ENCODE results near the gene ZFYVE28.
"Not testable (repeated sequence)": the region's sequence is repeated elsewhere in the genome, so short reads cannot be mapped to it uniquely, and the experiment has no call there.

Gene ZFYVE28

DNA sequence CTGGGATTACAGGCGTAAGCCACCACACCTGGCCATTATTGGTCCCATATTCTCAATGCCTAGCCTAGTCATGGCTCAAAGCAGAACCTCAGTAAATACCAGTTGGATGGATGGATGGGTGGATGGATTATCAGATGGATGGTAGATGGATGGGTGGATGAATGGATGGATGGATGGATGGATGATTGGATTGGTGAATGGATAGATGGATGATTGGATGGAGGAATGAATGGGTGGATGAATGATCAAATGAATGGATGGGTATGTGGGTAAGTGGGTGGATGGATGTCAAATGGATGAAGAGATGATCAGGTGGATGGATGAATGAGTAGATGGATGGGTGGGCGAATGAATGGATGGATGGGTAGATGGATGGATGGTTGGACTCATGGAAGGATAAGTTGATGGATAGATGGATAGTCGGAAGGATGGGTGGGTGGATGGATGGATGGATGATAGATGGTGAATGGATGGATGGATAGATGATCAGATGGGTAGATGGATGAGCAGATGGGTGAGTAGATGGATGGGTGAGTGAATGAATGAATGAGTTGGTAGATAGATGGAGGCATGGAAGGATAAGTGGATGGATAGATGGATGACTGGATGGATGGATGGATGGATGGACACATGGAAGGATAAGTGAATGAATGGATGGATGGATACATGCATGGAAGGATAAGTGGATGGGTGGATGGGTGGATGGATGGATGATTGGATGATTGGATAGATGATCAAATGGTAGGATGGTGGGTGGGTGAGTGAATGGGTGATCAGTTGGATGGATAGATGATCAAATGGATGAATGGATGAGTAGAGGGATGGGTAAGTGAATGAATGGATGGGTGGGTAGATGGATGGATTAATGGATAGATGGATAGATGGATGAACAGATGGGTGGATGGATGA lies 28.5 kb upstream of the ZFYVE28 start:
- no peak for DNase-seq (ENCODE audit: low read depth, low spot score)

DNA sequence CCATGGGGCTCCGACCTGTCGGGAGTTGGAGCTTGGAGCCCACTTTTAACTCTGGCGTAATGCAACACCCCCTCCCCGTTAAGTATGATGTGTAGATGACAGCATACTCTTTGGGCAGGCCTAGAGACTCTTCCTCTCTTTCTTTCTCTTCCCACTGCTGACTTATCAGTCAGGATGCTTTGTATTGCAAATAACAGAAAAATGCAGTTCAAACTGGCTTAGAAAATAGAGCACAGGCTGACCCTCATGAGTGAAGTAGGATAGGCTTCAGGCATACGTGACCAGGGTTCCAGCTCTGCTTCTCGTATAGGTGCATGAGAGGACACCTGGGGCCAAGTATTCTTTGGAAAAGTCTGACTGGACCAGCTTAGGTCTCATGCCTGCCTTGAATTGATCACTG lies 27.1 kb upstream of the ZFYVE28 start:
- no peak for DNase-seq (ENCODE audit: low read depth, low spot score)

DNA sequence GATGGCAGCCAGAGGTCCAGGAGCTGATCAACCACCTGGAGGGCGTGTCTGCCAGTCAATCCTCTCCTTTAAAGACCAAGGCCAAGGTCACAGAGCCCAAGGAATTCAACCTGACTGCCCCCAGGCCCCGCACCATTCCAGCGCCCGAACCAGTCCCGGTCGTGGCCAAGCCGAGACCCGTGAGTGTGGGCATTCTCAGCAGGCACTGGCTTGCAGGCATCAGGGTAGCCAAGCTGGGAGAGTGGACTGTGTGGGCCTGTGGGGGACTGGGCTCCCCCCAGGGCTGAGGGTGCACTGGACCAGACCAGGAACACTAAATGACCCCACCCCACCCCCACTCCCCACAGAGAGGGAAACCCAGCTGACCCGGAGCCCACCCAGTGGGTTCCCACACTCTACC lies 26.7 kb upstream of the ZFYVE28 start:
- DNase-seq (ENCODE audit: low read depth, low spot score), result no peak

DNA sequence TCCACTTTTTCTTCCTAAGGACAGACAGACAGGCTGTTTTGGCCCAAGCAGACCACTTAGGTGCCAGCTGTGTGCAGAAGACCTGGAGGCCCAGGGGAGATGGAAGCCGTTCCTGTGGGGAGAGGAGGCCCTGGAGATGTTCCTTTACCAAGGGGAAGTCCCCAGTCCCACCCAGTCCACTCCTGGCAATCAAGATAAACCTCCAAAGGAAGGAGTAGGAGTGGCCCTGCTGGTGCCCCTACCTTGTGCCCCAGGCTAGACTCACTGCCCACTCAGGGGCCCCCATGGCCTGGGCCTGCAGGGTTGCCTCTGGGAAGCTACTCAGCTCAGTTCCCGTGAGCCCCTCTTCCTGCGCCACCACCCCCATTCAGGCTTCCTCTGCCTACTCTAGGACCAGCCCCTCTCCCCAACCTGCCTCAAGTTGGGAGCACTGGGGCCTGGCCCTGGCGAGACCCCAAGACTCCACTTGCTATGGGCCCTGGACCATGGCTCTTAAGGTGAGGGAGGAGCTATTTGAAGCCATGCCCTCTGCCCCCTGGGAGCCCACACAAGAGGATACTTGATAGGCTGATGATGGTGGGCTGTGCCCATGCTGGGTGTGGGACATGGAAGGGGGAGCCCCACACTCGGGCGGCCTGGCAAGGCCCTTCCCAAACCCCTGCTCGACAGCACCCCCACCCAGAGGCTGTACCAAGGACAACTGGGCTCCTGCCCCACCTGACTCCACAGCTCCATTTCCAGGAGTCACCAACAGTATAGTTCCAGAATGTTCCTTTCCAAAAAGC lies 25.7 kb upstream of the ZFYVE28 start:
- no peak for DNase-seq (ENCODE audit: low read depth, low spot score)

DNA sequence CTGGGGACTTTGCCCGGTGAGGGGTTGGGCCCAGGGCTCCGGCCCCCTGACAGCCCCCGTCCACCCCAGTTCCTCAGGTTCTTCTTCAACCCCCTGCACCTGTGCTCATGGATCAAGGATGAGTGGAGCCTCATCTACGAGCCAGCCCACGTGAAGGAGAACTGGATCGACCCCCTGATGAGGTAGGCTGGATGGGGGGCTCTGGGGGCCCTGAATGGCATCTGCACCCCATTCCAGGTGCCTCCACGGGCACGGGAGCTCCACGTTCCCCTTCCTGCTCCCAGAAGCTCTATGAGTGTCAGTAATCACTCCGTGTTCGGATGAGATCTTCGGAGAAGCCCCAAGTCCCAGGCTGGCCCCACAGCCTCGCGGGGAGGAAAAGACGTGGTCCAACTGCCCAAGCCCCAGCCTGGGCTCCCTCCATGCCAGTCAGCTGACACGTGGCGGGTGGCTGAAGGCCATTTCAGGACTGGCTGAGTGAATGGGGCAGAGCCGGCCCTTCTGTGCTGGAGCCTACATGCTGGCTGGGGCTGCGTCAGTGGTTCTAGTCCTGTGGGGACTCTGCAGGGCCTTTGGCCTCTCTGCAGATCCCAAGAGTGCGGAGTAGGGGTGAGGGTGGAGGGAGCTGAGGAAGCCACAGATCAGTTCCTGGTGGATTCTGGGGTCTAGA lies 24.8 kb upstream of the ZFYVE28 start:
- DNase-seq (ENCODE audit: low read depth, low spot score), result no peak

DNA sequence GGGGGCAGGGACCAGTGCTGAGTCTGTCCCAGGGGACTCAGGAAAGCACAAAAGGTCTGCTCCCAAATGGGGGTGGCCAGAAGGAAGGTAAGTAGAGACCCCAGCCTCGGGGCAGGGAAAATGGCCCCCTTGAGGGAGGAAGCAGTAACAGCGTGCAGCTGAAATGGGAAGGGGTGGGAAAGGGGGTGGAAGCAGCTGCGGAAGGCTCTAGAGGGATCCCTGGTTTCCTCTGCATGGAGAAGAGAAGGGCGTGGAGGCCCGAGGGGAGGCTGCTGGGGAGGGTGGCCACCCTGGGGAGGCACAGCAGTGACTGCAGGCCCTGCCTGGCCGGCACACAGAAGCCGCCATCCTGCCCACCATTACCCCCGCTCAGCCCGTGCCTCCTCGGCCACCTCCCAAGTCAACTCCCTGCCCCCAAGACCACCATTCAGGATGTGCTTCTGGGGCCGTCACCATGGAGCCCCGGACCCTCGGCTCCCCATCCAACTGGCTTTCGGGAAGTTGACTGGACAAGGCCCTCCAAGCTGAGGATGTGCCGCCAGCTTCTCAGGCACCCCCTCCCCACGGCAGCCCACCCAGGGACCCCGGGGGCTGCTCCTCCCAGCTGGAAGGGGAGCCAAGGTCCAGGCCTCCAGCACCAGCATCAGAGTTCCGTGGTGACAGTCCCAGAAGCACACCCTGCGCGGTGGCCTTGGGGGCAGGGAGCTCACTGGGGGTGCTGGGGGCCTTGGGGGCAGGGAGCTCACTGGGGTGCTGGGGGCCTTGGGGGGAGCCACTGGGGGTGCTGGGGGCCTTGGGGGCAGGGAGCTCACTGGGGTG lies 23.9 kb upstream of the ZFYVE28 start:
- DNase-seq (ENCODE audit: low read depth, low spot score), result no peak

DNA sequence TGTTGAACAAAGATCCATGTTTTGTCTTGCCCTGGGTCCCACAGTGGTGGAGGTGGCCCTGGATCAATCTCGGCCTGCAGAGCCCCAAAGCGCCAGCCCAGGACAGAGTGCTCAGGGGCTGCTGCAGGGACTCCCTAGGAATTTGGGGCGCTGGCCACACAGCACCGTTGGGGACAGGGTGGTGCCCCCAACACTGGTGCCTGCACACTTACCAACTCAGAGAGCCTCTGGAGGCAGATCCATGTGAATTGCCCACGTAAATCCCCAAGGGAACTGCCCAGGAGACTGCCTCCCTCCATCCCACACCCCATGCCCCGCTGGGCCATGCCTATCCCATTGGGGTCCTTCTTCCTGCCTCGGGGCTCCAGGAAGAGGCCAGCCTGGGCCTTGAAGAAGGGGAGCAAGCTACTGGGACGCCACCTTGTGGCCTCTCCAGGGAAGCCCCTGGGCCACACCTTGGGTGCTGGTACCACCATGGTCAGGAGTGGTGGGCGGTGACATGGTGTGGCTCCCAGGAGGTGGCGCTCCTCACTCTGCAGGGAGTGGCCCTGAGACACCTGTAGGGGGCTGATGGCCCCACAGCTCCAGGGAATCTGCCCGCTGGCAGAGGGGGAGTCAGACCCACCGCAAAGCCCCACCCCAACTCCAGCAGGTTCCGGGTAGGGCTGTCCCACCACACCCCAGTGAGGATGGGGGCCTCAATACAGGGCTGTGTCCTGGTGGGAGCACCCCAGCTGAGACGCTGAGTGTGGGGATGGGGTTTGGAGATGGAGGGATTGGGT lies 23.1 kb upstream of the ZFYVE28 start:
- DNase-seq (ENCODE audit: low read depth, low spot score), result peak; percentile 75

DNA sequence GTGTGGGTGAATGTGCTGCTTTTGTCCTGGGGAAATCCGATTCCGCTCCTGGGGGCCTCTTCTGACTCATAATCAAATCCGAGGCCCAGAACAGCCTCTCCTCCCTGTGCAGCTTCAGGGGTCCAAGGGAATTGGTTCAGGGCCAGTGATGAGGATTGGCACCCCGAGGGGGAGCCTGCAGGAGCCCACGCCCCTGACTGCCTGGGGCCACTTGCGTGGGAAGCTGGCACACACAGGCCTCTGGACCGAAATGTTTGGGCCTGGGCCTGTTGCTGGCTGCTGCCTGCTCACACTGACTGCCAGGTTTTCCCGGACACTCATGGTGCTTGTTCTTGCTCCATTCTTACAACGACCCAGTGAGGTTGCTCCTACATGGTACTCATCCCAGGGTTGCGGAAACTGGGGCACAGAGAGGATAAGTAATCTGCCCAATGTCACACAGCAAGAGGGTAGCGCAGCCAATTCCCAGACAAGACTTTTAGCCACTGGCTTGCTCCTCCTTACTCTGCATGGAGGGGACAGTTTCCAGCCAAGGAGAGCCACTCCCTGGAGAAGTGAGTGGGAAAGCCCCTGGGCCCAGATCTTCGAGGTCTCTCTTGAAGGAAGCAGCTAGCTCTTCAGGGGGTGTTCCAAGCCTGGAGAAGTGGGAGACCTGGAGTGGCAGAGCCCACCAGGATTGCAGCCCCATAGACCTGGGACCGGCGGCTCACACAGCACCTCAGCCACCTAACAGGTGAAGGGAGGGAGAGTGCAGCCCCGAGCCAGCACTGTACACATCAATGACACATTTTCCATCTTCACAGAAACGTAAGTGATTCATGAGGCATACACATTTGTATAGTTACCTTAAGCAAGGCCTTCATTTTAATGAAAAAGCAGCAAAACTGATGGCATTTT lies 20.6 kb upstream of the ZFYVE28 start:
- DNase-seq (ENCODE audit: low read depth, low spot score), result no peak

DNA sequence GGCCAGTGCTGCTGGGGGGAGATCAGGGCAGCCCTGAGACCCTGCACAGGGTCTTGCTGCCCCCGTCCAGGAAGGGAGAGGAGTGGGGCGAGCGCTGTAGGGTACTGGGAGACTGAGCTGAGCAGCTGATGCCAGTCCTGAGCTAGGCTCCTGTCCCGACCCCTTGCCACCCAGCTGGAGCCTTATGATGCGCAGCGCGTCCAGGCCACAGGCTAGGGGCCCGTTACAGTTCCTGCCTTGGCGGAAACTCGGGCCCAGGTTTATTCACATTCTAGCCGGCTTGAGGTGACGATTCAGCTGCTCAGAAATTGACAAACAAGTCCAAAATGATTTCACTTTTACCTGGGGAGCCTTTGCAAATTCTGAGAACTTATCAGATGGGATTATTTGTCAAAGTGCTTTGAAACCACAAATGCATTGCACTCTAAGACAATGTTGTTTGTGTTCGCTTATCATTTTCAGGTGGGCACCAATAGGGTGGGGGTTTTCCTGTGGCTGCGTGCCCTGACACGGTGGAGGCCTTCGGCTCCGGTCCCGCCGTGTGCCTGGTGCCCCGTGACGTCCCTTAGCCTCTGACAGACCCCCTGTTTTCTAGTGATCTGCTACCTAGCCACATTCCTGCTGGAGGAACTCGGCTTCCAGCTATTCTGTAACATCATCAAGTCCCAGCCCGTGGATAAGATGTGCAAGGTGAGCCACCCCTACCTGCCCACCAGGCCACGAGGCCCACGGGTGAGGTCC lies 19.2 kb upstream of the ZFYVE28 start:
- no peak for DNase-seq (ENCODE audit: low read depth, low spot score)

DNA sequence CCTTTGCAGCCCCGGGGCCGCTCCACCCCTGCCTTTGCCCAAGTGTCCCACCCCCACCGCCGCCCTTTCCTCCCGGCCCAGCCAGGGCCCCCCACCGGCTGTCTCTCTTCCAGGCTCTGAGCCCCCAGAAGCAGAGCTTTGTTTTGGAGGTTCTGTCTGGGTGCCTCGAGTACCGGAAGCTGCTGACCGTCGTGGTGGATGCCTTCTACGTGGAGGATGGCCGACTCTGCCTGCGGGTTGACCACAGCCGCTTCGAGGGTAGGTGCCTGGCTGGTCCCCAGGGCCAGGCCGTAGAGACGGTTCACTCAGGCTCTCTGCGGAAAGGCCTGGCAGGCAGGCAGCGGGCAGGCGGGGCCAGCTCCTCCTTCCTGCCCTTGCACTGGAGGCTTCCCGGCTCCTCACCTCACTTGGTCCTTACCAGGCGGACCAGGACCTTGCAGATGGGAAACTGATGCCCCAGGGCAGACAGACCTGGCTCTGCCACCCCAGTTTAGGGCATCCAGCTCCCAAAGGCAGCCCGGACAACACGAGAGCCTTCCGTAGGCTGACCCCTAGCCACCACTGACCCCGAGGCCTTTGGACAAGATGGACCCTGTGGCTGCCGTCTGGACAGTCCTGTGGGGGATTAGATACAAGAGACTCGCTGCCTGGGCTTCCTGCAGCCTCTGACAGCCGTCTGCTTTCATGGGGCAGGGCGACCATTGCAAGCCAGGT lies 18.5 kb upstream of the ZFYVE28 start:
- no peak for DNase-seq (ENCODE audit: low read depth, low spot score)

DNA sequence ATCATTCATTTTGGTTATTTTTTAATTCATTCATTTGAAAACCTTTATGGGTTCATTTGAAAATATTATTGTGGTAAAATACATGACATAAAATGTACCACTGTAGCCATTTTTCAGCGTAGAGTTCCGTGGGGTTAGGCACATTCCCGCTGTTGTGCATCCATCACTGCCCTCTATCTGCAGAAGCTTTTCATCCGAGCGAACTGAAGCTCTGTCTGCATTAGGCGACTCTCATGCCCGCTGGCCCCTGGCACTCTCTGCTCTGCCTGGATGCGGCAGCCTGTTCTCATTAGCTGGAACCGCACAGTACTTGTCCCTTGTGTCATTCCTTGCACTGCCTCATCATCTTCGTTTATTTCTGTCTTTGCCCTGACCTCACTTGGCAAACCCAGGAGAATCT lies 17.9 kb upstream of the ZFYVE28 start:
- no peak for DNase-seq (ENCODE audit: low read depth, low spot score)

DNA sequence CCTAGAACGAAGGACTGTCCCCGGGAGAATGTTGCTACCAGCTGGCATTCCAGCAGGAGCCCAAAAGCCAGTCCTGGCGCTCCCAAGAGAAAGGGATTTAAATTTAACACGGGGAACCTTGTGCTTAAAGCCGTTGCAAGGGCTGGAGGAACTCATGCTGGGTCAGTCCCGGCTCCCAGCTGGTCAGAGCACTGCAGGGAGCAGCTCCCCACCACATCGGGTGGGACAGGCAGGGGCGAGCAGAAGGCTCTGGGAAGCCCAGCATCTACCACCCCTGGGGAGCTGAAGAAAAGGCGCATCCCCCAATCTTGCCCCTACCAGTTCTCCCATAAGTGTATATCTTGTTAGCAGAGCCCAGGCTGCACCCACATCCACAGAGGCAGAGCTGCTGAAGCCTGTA lies 16.0 kb upstream of the ZFYVE28 start:
- no peak for DNase-seq (ENCODE audit: low read depth, low spot score)

DNA sequence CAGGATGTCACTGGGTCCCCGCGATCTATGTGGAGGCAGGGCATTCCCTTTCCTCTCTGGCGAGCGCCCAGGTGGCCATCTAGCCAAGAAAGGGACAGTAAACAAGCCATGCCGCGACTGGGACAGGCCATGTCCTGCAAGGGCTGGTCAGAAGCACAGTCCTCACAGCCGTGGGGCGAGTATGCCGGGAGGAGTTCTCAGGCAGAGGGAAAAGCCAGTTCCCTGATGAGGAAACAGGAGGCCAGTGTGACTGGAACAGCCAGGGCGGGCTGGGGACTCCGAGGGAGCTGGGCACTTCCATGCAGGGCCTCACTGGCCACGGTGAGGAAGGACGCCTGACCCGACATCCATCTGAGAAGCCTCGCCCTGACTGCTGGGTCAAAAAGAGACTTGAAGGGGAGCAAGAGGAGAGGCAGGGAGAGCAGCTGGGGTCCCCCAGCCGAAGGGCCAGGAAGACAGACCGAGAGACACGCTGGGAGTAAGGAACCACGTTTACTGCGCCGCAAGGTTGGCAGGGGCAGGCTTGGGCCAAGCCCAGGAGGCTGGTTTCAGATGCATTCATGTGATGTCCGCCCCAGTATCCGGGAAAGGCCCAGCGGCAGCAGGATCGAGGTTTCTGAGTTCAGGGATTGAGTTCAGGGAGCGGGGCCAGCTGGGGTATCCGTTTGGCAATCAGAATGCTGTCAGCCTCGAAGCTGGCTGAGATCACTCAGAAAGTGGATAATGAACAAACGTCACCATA lies 15.3 kb upstream of the ZFYVE28 start:
- no peak for DNase-seq (ENCODE audit: low read depth, low spot score)

DNA sequence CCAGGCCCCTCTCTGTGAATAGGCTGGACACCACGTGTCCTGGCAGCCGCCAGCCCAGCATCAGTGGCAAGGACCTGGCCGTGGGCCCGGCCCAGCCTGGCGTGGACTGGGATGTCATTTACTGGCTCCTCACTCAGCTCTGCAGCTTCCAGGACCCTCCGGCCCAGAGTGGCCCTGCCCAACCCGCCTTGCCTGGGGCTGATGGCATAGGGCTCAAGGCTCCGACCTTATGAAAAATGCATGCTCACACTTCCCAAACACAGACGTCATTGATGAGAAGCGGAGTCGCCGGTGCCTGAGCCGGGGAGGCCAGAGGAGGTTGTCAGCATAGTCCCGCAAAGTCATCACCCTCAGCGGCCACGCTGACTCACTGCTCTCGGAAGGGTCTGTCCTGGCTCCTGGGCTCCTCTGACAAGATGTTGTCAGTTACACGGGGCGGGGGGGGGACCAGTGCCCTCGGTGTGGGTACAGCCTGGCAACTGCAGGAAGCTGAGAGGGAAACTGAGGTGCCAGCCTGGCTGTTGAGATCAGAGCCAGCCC lies 14.6 kb upstream of the ZFYVE28 start:
- DNase-seq (ENCODE audit: low read depth, low spot score), result no peak

DNA sequence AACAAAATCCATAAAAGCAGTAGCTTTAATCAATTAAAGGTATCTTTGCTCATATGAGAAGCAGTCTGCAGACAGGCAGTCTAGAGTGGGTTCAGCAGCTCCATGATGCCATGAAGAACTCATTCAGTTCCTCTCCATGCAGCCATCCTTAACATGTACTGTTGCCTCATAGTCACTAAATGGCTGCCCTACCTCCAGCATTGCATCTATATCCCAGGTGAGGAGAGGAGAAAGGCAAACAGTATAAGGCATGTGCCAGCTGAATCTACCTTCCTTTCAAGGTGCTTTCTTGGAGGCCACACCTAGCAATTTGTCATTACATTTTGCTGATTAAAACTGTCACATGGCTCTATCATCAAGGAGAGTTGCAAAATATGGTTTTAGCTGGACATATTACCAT lies 13.6 kb upstream of the ZFYVE28 start:
- DNase-seq (ENCODE audit: low read depth, low spot score), result no peak

DNA sequence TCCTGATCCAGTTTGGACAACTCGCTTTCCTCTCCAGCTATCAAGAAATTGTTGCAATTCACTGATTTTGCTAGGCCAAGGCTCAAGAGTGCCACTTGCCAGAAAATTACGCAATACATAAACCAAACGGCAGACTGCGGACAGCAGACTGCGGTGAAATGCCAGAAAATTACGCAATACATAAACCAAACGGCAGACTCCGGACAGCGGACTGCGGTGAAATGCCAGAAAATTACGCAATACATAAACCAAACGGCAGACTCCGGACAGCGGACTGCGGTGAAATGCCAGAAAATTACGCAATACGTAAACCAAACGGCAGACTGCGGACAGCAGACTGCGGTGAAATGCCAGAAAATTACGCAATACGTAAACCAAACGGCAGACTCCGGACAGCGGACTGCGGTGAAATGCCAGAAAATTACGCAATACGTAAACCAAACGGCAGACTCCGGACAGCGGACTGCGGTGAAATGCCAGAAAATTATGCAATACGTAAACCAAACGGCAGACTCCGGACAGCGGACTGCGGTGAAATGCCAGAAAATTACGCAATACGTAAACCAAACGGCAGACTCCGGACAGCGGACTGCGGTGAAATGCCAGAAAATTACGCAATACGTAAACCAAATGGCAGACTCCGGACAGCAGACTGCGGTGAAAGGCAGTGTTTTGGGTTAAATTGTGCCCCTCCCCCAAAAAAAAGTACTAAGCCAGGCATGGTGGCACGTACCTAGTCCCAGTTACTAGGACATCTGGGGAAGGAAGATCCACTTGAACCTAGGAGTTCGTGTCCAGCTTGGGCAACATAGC lies 11.7 kb upstream of the ZFYVE28 start:
- DNase-seq (ENCODE audit: low read depth, low spot score), result not testable (repeated sequence)

All from iPS DF 19.7 (cell line).